ENCODE data around the gene SSR2.

DNA sequence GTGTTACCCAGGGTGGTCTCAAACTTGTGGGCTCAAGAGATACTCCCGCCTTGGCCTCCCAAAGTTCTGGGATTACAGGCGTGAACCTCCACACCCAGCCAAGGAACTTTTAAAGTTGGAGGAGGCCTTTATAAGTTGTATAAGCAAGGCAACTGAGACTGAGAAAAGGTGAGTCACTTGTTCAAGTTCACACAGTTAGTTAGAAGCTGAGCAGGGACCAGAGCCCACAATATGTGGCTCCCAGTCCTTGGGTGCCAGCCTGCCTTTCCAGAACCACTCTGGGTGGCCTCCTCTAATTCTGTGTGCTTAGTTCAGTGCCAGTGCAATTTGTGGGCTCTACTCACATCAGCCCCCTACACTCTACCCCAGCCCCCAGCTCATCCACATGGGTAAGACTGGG is 43.9 kb upstream of the SSR2 start:
- TF ChIP-seq POLR2A (IDR thresholded peaks at IDR 0.05) (no peak), EP300 (IDR thresholded peaks at IDR 0.05) (no peak)
- TF ChIP-seq, protein P1, sequence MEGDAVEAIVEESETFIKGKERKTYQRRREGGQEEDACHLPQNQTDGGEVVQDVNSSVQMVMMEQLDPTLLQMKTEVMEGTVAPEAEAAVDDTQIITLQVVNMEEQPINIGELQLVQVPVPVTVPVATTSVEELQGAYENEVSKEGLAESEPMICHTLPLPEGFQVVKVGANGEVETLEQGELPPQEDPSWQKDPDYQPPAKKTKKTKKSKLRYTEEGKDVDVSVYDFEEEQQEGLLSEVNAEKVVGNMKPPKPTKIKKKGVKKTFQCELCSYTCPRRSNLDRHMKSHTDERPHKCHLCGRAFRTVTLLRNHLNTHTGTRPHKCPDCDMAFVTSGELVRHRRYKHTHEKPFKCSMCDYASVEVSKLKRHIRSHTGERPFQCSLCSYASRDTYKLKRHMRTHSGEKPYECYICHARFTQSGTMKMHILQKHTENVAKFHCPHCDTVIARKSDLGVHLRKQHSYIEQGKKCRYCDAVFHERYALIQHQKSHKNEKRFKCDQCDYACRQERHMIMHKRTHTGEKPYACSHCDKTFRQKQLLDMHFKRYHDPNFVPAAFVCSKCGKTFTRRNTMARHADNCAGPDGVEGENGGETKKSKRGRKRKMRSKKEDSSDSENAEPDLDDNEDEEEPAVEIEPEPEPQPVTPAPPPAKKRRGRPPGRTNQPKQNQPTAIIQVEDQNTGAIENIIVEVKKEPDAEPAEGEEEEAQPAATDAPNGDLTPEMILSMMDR (IDR thresholded peaks at IDR 0.05), result no peak
